Diencephalon (tissue), 1 donor: ENCODE data around the gene DMXL2. TPM values are rescaled to one million over a fixed set of nuclear protein-coding genes. Genes with fewer than 3 reads are reported as not detected.

ENCODE experiments used
- total RNA-seq: library from RNA; depleted of rRNA; stranded (reverse); fragments of >200 nt; gene quantifications from one replicate; pipeline ENCODE4 v1.2.3, GENCODE V29; 2014

Gene DMXL2, protein sequence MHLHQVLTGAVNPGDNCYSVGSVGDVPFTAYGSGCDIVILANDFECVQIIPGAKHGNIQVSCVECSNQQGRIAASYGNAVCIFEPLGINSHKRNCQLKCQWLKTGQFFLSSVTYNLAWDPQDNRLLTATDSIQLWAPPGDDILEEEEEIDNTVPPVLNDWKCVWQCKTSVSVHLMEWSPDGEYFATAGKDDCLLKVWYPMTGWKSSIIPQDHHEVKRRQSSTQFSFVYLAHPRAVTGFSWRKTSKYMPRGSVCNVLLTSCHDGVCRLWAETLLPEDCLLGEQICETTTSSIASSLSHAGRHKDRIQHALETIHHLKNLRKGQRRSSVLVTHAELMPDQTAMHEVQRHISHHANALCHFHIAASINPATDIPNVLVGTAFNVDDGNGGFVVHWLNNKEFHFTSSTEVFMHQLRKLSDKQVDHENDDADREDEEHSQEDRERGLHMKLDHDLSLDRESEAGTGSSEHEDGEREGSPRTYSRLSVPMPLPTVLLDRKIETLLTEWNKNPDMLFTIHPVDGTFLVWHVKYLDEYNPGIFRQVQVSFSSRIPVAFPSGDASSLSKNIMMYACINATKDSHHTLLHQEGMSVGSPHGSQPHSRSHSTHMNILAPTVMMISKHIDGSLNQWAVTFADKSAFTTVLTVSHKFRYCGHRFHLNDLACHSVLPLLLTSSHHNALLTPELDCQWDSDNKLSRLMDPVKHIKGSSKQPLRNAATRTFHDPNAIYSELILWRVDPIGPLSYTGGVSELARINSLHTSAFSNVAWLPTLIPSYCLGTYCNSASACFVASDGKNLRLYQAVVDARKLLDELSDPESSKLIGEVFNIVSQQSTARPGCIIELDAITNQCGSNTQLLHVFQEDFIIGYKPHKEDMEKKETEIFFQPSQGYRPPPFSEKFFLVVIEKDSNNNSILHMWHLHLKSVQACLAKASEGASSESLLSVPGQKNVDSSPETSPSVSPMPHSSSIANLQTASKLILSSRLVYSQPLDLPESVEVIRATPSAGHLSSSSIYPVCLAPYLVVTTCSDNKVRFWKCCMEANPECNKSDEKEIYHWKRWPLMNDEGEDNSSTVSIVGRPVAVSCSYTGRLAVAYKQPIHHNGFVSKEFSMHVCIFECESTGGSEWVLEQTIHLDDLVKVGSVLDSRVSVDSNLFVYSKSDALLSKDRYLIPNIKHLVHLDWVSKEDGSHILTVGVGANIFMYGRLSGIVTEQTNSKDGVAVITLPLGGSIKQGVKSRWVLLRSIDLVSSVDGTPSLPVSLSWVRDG (N-terminal part only)
- total RNA-seq = 160 TPM

DNA sequence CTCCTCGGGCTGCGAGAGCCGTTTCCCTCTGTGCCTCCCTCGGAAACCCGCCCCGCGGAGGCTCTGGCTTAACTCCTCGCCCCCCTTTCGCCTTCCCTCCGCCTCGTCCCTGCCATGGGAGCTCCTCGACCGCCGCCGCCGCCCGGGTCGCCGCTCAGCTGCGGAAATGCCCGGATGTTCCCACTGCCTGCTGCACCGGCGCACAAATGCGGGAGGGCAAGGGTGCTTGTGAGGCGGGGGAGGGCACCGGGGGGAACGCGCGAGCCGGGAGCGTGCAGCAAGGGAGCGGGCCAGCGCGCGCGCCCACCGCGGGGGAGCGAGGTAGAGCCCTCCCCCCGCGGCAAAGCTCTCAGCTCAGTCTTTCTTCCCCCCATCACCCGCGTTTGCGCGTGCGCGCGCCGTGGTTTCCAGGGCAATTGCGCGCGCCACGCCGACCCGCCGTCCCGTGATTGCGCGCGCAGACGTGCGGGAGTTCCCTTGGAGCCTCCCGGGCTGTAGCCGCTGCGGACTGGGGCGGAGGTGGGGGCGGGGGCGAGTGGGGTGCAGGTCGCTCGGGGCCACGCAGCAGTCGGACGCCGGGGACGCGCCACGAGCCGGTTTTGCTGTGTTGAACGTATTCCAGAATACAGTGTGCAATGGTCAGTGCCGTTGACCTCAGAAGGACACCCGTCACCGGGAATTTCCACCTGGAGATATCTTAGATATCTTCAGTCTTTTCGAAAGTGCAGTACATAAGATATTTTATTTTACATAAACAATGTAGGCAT, at the start of gene DMXL2:
TSS of gene DMXL2 (minus strand) at position 168 of the 767 bp plus-strand sequence. CDS start 226 bp downstream, outside the sequence.

Other genes with a start within 250 kb of the DMXL2 start
- 52.6 TPM for gene SCG3, start 58.7 kb upstream of the DMXL2 start, total RNA-seq
- 14.1 TPM for gene LYSMD2, start 114.9 kb upstream of the DMXL2 start, total RNA-seq
- 268 TPM for gene TMOD2, start 128.8 kb upstream of the DMXL2 start, total RNA-seq
- 54.0 TPM for gene TMOD3, start 206.9 kb upstream of the DMXL2 start, total RNA-seq